ENCODE measurements around the gene VAMP7. TPM values are rescaled to one million over a fixed set of nuclear protein-coding genes. Genes with fewer than 3 reads are reported as not detected.

Gene VAMP7
- total RNA-seq, 6 experiments from 2014 or later: 20.5 to 27.7 (median 24.8) TPM

DNA sequence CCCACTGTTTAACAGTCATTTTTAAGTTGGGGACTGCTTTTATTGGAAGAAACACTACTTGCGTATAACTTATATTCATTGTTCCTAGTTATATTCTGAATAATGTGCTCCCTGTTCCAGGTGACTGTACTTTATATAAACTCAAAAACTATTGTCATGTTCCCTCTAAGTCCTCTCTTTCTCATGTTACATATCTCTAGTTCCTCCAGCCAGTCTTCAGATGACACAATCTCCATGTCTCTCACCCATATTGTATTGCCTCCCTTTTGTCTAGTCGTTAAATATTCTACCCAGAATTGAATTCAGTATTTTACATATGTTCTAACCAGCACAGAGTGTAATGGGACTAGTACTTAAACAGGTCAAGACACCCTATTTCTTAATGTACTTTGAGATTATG is 5.3 kb downstream of the VAMP7 start:
- Histone ChIP-seq H3K9me3 (no peaks in the 10 kb centered on the region), H3K27ac (no peak overlapping the region), H3K4me1 (no peaks in the 10 kb centered on the region), H3K4me3 (no peak overlapping the region), H3K27me3 (no peaks in the 10 kb centered on the region), H3K36me3 (peaks cover 0 to 12% (median 0%) of the 10 kb centered on the region in 4 donors)
- 79% methylated on average over 2 of the region's 2 CpGs for WGBS (ENCODE audit: insufficient coverage, low coverage, low lambda C conversion rate, missing lambda C conversion rate)
- DNase-seq: no peak
- ATAC-seq: no peak
- TF ChIP-seq, protein P1, sequence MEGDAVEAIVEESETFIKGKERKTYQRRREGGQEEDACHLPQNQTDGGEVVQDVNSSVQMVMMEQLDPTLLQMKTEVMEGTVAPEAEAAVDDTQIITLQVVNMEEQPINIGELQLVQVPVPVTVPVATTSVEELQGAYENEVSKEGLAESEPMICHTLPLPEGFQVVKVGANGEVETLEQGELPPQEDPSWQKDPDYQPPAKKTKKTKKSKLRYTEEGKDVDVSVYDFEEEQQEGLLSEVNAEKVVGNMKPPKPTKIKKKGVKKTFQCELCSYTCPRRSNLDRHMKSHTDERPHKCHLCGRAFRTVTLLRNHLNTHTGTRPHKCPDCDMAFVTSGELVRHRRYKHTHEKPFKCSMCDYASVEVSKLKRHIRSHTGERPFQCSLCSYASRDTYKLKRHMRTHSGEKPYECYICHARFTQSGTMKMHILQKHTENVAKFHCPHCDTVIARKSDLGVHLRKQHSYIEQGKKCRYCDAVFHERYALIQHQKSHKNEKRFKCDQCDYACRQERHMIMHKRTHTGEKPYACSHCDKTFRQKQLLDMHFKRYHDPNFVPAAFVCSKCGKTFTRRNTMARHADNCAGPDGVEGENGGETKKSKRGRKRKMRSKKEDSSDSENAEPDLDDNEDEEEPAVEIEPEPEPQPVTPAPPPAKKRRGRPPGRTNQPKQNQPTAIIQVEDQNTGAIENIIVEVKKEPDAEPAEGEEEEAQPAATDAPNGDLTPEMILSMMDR (IDR thresholded peaks at IDR 0.05): no peak
- TF ChIP-seq POLR2A (IDR thresholded peaks at IDR 0.05): no peak
- intact Hi-C loops (cut with DNase I): no loop called here

DNA sequence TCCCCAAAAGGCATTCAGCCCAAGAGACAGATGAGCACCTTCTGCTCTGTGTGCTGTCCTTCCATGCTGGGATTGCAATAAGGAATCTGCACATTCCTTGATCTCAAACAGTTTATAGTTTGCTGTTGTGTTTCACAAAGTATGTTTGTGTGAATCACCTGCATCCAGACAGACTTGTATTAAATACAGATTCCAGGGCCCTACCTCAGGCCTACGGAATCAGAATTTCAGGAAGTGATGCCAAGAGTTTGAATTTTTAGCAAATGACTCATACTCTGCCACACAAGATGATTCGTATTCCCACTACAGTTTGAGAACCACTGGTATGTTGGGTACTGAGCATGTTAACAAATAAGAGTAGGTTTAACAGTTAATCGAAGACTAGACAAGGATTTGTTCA is 7.0 kb downstream of the VAMP7 start:
- no peaks in the 10 kb centered on the region for H3K9me3 ChIP-seq
- no peaks in the 10 kb centered on the region for H3K27me3 ChIP-seq
- no peaks in the 10 kb centered on the region for H3K4me1 ChIP-seq
- 51% methylated on average over 3 of the region's 3 CpGs for WGBS (ENCODE audit: insufficient coverage, low coverage, low lambda C conversion rate, missing lambda C conversion rate)
- TF ChIP-seq, protein P1 (IDR thresholded peaks at IDR 0.05): no peak
- no peak for TF ChIP-seq POLR2A (IDR thresholded peaks at IDR 0.05)
- H3K36me3 ChIP-seq: peaks cover 0 to 12% (median 0%) of the 10 kb centered on the region in 4 donors
- ATAC-seq (no peak), DNase-seq (no peak)
- no peak overlapping the region for H3K4me3 ChIP-seq
- no peak overlapping the region for H3K27ac ChIP-seq
- intact Hi-C loops (cut with DNase I): no loop called here

DNA sequence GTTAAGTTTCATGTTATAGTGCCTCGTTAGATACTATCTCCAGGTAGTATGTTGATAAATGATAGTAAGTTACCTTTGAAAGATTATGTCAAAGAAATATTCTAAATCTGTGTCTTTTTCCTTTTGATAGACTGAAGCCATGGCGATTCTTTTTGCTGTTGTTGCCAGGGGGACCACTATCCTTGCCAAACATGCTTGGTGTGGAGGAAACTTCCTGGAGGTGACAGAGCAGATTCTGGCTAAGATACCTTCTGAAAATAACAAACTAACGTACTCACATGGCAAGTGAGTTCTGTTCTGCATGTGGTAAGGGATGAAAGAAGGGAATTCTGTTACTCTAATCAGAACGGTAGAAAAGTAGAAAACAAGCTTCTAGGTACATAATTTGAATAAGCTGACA is 8.2 kb downstream of the VAMP7 start:
- Histone ChIP-seq H3K9me3 (no peaks in the 10 kb centered on the region), H3K27ac (no peak overlapping the region), H3K36me3 (peaks cover 0 to 12% (median 0%) of the 10 kb centered on the region in 4 donors), H3K27me3 (no peaks in the 10 kb centered on the region), H3K4me3 (no peak overlapping the region), H3K4me1 (no peaks in the 10 kb centered on the region)
- WGBS (ENCODE audit: insufficient coverage, low coverage, low lambda C conversion rate, missing lambda C conversion rate): 46% methylated on average over 4 of the region's 4 CpGs
- intact Hi-C loops (cut with DNase I): no loop called here
- no peak for DNase-seq
- TF ChIP-seq, protein P1 (IDR thresholded peaks at IDR 0.05): no peak
- TF ChIP-seq POLR2A (IDR thresholded peaks at IDR 0.05): no peak
- no peak for ATAC-seq

DNA sequence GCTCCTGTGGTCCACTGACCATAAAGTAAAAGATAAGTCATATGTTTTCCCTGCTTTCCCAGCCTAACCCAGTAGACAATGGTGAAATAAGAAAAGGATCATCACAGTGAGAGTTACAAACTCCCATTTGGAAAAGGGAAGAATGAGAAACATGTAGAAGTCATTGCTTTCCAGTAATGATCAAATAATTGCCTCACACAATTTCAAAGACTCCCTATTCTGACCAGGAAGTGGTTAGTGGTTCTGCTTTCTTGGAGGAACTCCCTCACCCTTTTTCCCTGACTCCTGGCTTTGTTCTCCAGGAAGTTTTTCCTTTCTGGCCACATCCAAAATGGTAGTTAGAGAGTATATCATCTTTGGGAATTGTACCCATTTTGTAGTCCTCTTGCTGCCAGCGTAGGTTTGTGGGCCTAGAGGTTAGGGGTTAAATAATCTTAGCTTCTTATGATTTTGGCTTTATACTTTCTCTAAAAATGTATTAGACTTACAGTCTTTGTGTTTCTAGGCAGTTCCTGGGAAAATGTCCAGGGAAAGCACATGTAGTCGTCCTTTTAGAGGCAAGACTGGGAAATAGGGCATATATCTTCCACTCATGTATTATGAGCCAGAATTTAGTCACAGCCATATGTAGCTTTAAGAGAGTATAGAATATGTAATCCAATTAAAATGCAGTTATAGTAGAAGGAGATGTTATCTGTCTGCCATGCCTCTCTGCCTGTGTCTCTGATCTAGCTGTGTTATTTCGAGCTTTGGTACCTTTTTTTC is 10.5 kb downstream of the VAMP7 start:
- H3K27ac ChIP-seq: no peak overlapping the region
- no peaks in the 10 kb centered on the region for H3K27me3 ChIP-seq

More for the DNA sequence above, 10.5 kb downstream of the VAMP7 start:
- intact Hi-C loops (cut with DNase I): no loop called here
- ATAC-seq: no peak
- no peak overlapping the region for H3K4me3 ChIP-seq
- WGBS (ENCODE audit: insufficient coverage, low coverage, low lambda C conversion rate, missing lambda C conversion rate): 42% methylated on average over 3 of the region's 3 CpGs
- TF ChIP-seq, protein P1 (IDR thresholded peaks at IDR 0.05): no peak
- no peak for TF ChIP-seq POLR2A (IDR thresholded peaks at IDR 0.05)
- H3K4me1 ChIP-seq: no peaks in the 10 kb centered on the region
- no peak for DNase-seq
- peaks cover 0 to 12% (median under 1%) of the 10 kb centered on the region in 4 donors for H3K36me3 ChIP-seq
- no peaks in the 10 kb centered on the region for H3K9me3 ChIP-seq

All from right lobe of liver (tissue), 6 donors.